T-helper 1 cell (primary cell): ENCODE results near the gene NEGR1.

Experiments
- DNase-seq, 5 donors: peaks; one replicate each; pipeline ENCODE4 v3.0.0-alpha.2; 2012 to 2020

NEGR1 gene

GRCh38 chr1:71533950-71534349 lies 748.4 kb downstream of the NEGR1 start:
- no peak for DNase-seq

GRCh38 chr1:71532343-71532742 lies 750.0 kb downstream of the NEGR1 start:
- no peak for DNase-seq

GRCh38 chr1:71526824-71527223 lies 755.5 kb downstream of the NEGR1 start:
- DNase-seq, result no peak

GRCh38 chr1:71522721-71523120 lies 759.6 kb downstream of the NEGR1 start:
- DNase-seq, result no peak

GRCh38 chr1:71521655-71522264 lies 760.6 kb downstream of the NEGR1 start:
- no peak for DNase-seq

GRCh38 chr1:71511505-71511904 lies 770.8 kb downstream of the NEGR1 start:
- no peak for DNase-seq

GRCh38 chr1:71510725-71511124 lies 771.6 kb downstream of the NEGR1 start:
- no peak for DNase-seq

GRCh38 chr1:71509051-71509595 lies 773.2 kb downstream of the NEGR1 start:
- DNase-seq, result no peak

- no peak for DNase-seq
Observed at GRCh38 chr1:71502006-71502405, 780.3 kb downstream of the NEGR1 start.

GRCh38 chr1:71498542-71498941 lies 783.8 kb downstream of the NEGR1 start:
- no peak for DNase-seq

GRCh38 chr1:71494163-71494562 lies 788.2 kb downstream of the NEGR1 start:
- no peak for DNase-seq

GRCh38 chr1:71492298-71493041 lies 789.9 kb downstream of the NEGR1 start:
- DNase-seq, result no peak

- no peak for DNase-seq
Observed at GRCh38 chr1:71490432-71490831, 791.9 kb downstream of the NEGR1 start.

GRCh38 chr1:71488555-71489252 lies 793.6 kb downstream of the NEGR1 start:
- DNase-seq, result no peak

- DNase-seq, result no peak
Observed at GRCh38 chr1:71473331-71473730, 809.0 kb downstream of the NEGR1 start.

GRCh38 chr1:71465093-71465492 lies 817.2 kb downstream of the NEGR1 start:
- DNase-seq, result no peak

- no peak for DNase-seq
Observed at GRCh38 chr1:71464016-71464415, 818.3 kb downstream of the NEGR1 start.

- DNase-seq, result no peak
Observed at GRCh38 chr1:71463144-71463543, 819.2 kb downstream of the NEGR1 start.

GRCh38 chr1:71462247-71462646 lies 820.1 kb downstream of the NEGR1 start:
- DNase-seq, result no peak

GRCh38 chr1:71461416-71461815 lies 820.9 kb downstream of the NEGR1 start:
- DNase-seq, result no peak

GRCh38 chr1:71448444-71448843 lies 833.9 kb downstream of the NEGR1 start:
- no peak for DNase-seq

- DNase-seq, result no peak
Observed at GRCh38 chr1:71438626-71439025, 843.7 kb downstream of the NEGR1 start.

- no peak for DNase-seq
Observed at GRCh38 chr1:71435951-71436350, 846.4 kb downstream of the NEGR1 start.

GRCh38 chr1:71434240-71434639 lies 848.1 kb downstream of the NEGR1 start:
- no peak for DNase-seq
